Breast epithelium (tissue), 3 donors: ENCODE measurements around the gene APC2.

Experiments used
- CTCF ChIP-seq, 3 donors: fragments of 450-650 bp; IDR thresholded peaks; one replicate each; pipeline ENCODE4 v1.5.1; 2016 to 2017; ENCODE audit warnings: antibody characterized with exemption in 3 of 3, mild to moderate bottlenecking in 3 of 3, moderate library complexity in 3 of 3
- POLR2A ChIP-seq: fragments of 450-650 bp; IDR thresholded peaks from one replicate; pipeline ENCODE4 v1.6.1; 2016; ENCODE audit warnings: antibody characterized with exemption, mild to moderate bottlenecking, moderate library complexity

DNA sequence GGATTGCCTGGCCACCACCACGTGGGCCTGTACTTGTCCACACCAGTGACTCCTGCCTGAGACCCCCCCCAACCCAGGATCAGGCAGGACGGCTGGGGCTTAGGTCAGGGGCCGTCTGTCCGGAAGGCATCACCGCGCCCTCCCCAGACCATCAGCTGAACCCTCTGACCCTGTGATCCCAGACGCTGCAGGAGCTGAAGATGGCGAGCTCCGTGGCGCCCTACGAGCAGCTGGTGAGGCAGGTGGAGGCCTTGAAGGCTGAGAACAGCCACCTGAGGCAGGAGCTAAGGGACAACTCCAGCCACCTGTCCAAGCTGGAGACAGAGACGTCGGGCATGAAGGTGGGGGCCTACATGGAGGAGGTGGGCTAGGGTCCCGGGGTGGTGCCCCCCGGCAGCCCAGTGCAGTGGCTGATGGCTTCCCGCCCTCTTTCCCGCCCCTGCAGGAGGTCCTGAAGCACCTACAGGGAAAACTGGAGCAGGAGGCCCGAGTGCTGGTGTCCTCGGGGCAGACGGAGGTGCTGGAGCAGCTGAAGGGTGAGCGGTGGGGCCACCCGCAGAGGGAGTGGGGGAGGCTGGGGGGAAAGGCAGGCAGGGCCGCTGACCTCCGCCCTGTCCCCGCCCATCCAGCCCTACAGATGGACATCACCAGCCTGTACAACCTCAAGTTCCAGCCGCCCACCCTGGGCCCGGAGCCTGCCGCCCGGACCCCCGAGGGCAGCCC is 3.0 kb downstream of the APC2 start:
- no peak for TF ChIP-seq POLR2A
- TF ChIP-seq CTCF (IDR thresholded peaks at IDR 0.05), result no peak
